Sigmoid colon (tissue), 7 donors: Measurements from ENCODE around the gene ANGPTL2. TPM values are rescaled to one million over a fixed set of nuclear protein-coding genes. Genes with fewer than 3 reads are reported as not detected.

Experiments
- DNase-seq: peaks from one replicate; pipeline ENCODE4 v3.0.0-alpha.2; 2019
- H3K27ac ChIP-seq, 4 donors: fragments of 200-600 bp; sonication (generic); one replicate each; pipeline ENCODE4 v1.5.1; 2016 to 2019; ENCODE audit warnings: mild to moderate bottlenecking in 1 of 4
- H3K27me3 ChIP-seq, 3 donors: fragments of 200-600 bp; sonication (generic); one replicate each; pipeline ENCODE4 v1.5.1; 2019; ENCODE audit warnings: mild to moderate bottlenecking in 1 of 3
- H3K36me3 ChIP-seq, 4 donors: fragments of 200-600 bp; sonication (generic); one replicate each; pipeline ENCODE4 v1.5.1; 2016 to 2019
- H3K4me1 ChIP-seq, 4 donors: fragments of 200-600 bp; sonication (generic); one replicate each; pipeline ENCODE4 v1.5.1; 2017 to 2019
- H3K4me3 ChIP-seq, 4 donors: fragments of 200-600 bp; sonication (generic); one replicate each; pipeline ENCODE4 v1.5.1; 2017 to 2019; ENCODE audit warnings: mild to moderate bottlenecking in 2 of 4, moderate library complexity in 1 of 4
- H3K9me3 ChIP-seq, 4 donors: fragments of 200-600 bp in 3 of 4; sonication (generic) in 3 of 4; one replicate each; pipeline versions ENCODE4 v1.5.1 to v1.6.1; 2013 to 2019
- EP300 ChIP-seq, 4 donors: sonication (generic); formaldehyde crosslinking; IDR thresholded peaks; one replicate each; pipeline ENCODE4 v1.6.1; 2017; ENCODE audit warnings: antibody characterized with exemption in 4 of 4
- POLR2A ChIP-seq, 2 donors: fragments of 450-650 bp; IDR thresholded peaks; one replicate each; pipeline ENCODE4 v1.6.1; 2016; ENCODE audit warnings: antibody characterized with exemption in 2 of 2, mild to moderate bottlenecking in 2 of 2, moderate library complexity in 2 of 2
- POLR2AphosphoS5 ChIP-seq, 4 donors: sonication (generic); formaldehyde crosslinking; IDR thresholded peaks; one replicate each; pipeline ENCODE4 v1.6.1; 2017; ENCODE audit warnings: antibody characterized with exemption in 4 of 4
- WGBS, 2 donors: extraction: QIAGEN DNeasy Blood & Tissue Kit; methylation state at CpG; one replicate each; pipeline ENCODE4 v1.1.7; 2013; 5-methylcytosine and 5-hydroxymethylcytosine counted together
- intact Hi-C: fragments of 100-400 bp; cut with DNase I; formaldehyde crosslinking; loops from one replicate; pipeline ENCODE4 v1.15.1; 2023
- polyA plus RNA-seq, 3 donors: library from polyadenylated mRNA; stranded (reverse); fragments of 200-250 nt; gene quantifications; one replicate each; pipeline ENCODE4 v1.2.3, GENCODE V29; 2013
- total RNA-seq, 4 donors: library from RNA; depleted of rRNA; stranded (reverse); fragments of >200 nt; gene quantifications; one replicate each; pipeline ENCODE4 v1.1.0, GENCODE V29; 2016
- TF ChIP-seq, protein P1 (sequence below), 4 experiments: fragments of 450-650 bp in 3 of 4; fragments of 200-600 bp in 1 of 4; IDR thresholded peaks; one replicate each; pipeline ENCODE4 v1.5.1; 2016 to 2019; ENCODE audit warnings: antibody characterized with exemption in 4 of 4, mild to moderate bottlenecking in 3 of 4, moderate library complexity in 2 of 4
- donor health status: healthy with polysubstance abuse.
- donor health status: Bipolar disorder and iron deficiency.
- donor health status: healthy.

The ANGPTL2 gene
- total and polyA plus RNA-seq, 7 donors = 0.69 to 112 (median 50.5) TPM

DNA sequence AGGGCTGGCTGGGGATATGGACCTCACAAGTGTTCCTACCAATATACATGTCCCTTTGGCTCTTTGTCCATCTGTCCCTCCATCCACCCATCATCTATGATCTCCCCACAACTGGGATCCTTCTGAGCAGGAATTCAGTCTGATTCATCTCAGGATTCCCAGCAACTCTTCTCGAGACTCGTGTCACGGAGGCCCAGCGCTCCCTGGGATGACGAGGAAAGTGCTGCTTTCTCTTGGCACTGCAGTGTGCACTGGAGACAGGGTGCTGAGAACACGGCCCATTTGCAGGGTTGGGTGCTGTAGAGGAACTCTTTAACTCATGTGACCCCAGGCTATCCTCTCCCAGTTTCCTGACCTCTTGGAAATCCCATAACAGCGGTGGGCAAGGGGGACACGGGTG lies 72.9 kb downstream of the ANGPTL2 start:
- Histone ChIP-seq H3K4me1 (peaks cover 0 to 57% (median 38%) of the 10 kb centered on the region in 4 donors), H3K27ac (peak overlapping the region in 3 of 4 donors; percentile 22 to 53 (median 32)), H3K9me3 (no peaks in the 10 kb centered on the region), H3K27me3 (no peaks in the 10 kb centered on the region), H3K36me3 (no peaks in the 10 kb centered on the region), H3K4me3 (no peak overlapping the region)
- TF ChIP-seq POLR2AphosphoS5 (IDR thresholded peaks at IDR 0.05) = no peak
- no peak for TF ChIP-seq EP300 (IDR thresholded peaks at IDR 0.05)
- no peak for TF ChIP-seq POLR2A (IDR thresholded peaks at IDR 0.05)
- TF ChIP-seq, protein P1, sequence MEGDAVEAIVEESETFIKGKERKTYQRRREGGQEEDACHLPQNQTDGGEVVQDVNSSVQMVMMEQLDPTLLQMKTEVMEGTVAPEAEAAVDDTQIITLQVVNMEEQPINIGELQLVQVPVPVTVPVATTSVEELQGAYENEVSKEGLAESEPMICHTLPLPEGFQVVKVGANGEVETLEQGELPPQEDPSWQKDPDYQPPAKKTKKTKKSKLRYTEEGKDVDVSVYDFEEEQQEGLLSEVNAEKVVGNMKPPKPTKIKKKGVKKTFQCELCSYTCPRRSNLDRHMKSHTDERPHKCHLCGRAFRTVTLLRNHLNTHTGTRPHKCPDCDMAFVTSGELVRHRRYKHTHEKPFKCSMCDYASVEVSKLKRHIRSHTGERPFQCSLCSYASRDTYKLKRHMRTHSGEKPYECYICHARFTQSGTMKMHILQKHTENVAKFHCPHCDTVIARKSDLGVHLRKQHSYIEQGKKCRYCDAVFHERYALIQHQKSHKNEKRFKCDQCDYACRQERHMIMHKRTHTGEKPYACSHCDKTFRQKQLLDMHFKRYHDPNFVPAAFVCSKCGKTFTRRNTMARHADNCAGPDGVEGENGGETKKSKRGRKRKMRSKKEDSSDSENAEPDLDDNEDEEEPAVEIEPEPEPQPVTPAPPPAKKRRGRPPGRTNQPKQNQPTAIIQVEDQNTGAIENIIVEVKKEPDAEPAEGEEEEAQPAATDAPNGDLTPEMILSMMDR (IDR thresholded peaks at IDR 0.05) = no peak
- intact Hi-C loops = no loop called here
- WGBS, 2 donors = 91 to 94% methylated on average over 8 of the region's 8 CpGs
- DNase-seq = no peak

DNA sequence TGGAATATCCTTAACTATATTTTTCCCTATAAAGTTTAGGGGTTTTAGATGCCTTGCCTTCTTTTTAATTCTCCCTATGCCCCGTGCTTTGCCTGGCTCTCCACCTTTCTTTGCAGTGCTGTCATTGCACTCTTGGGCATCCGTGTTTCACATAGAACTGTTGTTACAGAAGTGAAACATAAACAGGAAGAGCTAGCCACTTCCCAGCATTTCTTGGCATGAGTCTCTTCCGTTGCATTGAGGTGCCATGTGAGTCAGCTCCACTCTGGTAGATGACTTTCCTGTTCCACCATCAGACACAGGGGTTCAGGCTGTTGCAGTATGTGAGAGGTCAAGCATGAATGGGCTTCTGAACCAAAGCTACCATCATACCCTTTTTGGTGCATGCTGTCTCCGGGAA lies 73.4 kb downstream of the ANGPTL2 start:
- Histone ChIP-seq H3K9me3 (no peaks in the 10 kb centered on the region), H3K27ac (peak overlapping the region; percentile 1 to 58 (median 42)), H3K4me3 (no peak overlapping the region), H3K4me1 (peaks cover 0 to 52% (median 34%) of the 10 kb centered on the region in 4 donors), H3K27me3 (no peaks in the 10 kb centered on the region), H3K36me3 (no peaks in the 10 kb centered on the region)
- intact Hi-C loops = no loop called here
- peak; percentile 72 for DNase-seq
- TF ChIP-seq POLR2AphosphoS5 (IDR thresholded peaks at IDR 0.05) (peak in 3 of 4 donors; percentile 36 to 80 (median 43)), POLR2A (IDR thresholded peaks at IDR 0.05) (no peak), EP300 (IDR thresholded peaks at IDR 0.05) (peak in 1 of 4 donors; percentile 33)
- TF ChIP-seq, protein P1 (IDR thresholded peaks at IDR 0.05) = peak in 1 of 4 experiments; percentile 24
- 33 to 45% methylated on average over 4 of the region's 4 CpGs for WGBS, 2 donors

DNA sequence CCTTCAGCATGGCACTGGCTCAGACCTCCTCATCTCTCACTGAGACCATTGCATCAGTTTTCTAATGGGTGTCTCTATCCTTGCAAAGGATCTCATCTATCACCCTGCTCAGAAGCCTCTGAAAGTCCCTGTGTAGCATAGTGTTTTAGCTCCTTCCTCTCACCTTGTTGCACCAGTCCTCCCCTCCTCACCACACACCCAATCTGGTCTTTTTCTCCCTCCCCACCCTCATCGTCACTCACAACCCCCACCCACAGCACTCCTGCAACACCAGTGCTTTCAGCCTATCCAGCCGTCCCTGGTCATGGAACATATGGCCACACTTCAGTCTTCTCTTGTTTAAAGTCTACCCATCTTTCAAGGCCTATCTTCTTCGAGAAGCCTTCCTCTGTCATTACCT lies 74.5 kb downstream of the ANGPTL2 start:
- Histone ChIP-seq H3K27me3 (no peaks in the 10 kb centered on the region), H3K4me3 (no peak overlapping the region), H3K9me3 (no peaks in the 10 kb centered on the region), H3K27ac (peak overlapping the region in 3 of 4 donors; percentile 32 to 58 (median 53)), H3K36me3 (no peaks in the 10 kb centered on the region), H3K4me1 (peaks cover 0 to 41% (median 23%) of the 10 kb centered on the region in 4 donors)
- intact Hi-C loops = no loop called here
- WGBS, 2 donors = 93 to 97% methylated on average over 3 of the region's 3 CpGs
- TF ChIP-seq EP300 (IDR thresholded peaks at IDR 0.05) (no peak), POLR2AphosphoS5 (IDR thresholded peaks at IDR 0.05) (no peak), POLR2A (IDR thresholded peaks at IDR 0.05) (no peak)
- TF ChIP-seq, protein P1 (IDR thresholded peaks at IDR 0.05) = no peak
- DNase-seq = no peak

DNA sequence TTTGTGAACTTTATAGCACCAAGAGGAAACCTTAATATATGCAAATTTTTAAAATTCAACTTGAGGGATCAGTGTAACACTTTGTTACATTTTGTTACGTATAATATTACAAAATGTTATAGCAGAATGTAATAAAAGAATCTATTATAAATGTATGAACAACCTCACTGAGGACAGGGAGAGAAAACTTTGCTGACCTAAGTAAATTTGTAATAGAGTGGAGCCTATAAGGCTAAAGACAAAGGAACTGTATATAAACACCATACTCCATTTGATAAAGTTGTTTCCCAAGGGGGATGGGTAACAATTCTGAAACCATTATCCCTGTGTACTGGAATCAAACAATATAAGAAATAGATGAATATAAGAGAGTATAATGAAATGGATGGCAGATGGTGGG lies 77.3 kb downstream of the ANGPTL2 start:
- no peaks in the 10 kb centered on the region for H3K9me3 ChIP-seq
- peaks cover 0 to 18% (median 10%) of the 10 kb centered on the region in 4 donors for H3K4me1 ChIP-seq
- H3K27me3 ChIP-seq = no peaks in the 10 kb centered on the region
- H3K36me3 ChIP-seq = no peaks in the 10 kb centered on the region
- WGBS, 2 donors = 97 to 99% methylated on average over 1 of the region's 1 CpG
- intact Hi-C loops = no loop called here
- H3K27ac ChIP-seq = no peak overlapping the region
- no peak overlapping the region for H3K4me3 ChIP-seq
- TF ChIP-seq EP300 (IDR thresholded peaks at IDR 0.05) (no peak), POLR2A (IDR thresholded peaks at IDR 0.05) (no peak), POLR2AphosphoS5 (IDR thresholded peaks at IDR 0.05) (no peak)
- TF ChIP-seq, protein P1 (IDR thresholded peaks at IDR 0.05) = no peak
- DNase-seq = no peak

DNA sequence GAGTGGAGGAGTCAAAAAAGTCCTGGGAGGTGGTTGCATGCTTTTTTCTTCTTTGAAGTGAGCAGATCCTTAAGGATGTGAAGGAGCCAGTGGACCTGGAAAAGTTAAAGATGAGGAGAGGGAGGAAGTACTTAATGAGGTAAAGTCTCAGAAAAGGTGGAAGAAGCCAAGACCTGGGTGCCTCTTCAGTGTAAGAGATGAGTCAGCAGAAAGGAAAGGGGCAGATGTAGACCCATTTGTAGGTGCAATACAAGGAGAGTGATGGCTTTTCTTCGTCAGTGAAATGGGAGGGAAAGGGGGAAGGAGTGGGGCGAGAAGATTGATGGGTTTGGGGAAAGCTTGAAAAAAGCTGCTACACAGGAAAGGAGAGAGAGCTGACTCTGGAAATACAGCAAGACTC lies 82.9 kb downstream of the ANGPTL2 start:
- intact Hi-C loops = no loop called here
- 95 to 98% methylated on average over 2 of the region's 2 CpGs for WGBS, 2 donors
- TF ChIP-seq POLR2A (IDR thresholded peaks at IDR 0.05) (no peak), POLR2AphosphoS5 (IDR thresholded peaks at IDR 0.05) (no peak), EP300 (IDR thresholded peaks at IDR 0.05) (no peak)
- TF ChIP-seq, protein P1 (IDR thresholded peaks at IDR 0.05) = no peak
- H3K9me3 ChIP-seq = no peaks in the 10 kb centered on the region
- H3K36me3 ChIP-seq = no peaks in the 10 kb centered on the region
- H3K27ac ChIP-seq = no peak overlapping the region
- no peaks in the 10 kb centered on the region for H3K27me3 ChIP-seq
- DNase-seq = no peak
- no peak overlapping the region for H3K4me3 ChIP-seq
- peaks cover 0 to 6% (median 3%) of the 10 kb centered on the region in 4 donors for H3K4me1 ChIP-seq
